Gastrocnemius medialis (tissue), 4 donors: Measurements from ENCODE around the gene SHC3. TPM values are rescaled to one million over a fixed set of nuclear protein-coding genes. Genes with fewer than 3 reads are reported as not detected.

ENCODE experiments used
- ATAC-seq, 2 donors: fragments of 150-250 bp; one replicate each; pipeline ENCODE4 v1.9.1; 2016
- DNase-seq, 2 donors: peaks; one replicate each; pipeline ENCODE4 v3.0.0-alpha.2; 2019
- H3K27ac ChIP-seq, 4 donors: fragments of 200-600 bp; sonication (generic); 1 replicate in 1 of 4; 2 replicates in 3 of 4; pipeline ENCODE4 v1.5.1; 2016 to 2018; ENCODE audit warnings: mild to moderate bottlenecking in 2 of 4, moderate library complexity in 1 of 4
- H3K27me3 ChIP-seq, 3 donors: fragments of 200-600 bp; sonication (generic) in 2 of 3; 1 replicate in 1 of 3; 2 replicates in 2 of 3; pipeline versions ENCODE4 v1.5.1 to v1.6.0; 2016 to 2019; ENCODE audit warnings: mild to moderate bottlenecking in 1 of 3, moderate library complexity in 1 of 3
- H3K36me3 ChIP-seq, 2 donors: fragments of 200-600 bp; sonication (generic) in 1 of 2; one replicate each; pipeline ENCODE4 v1.5.1; 2017 to 2018
- H3K4me1 ChIP-seq, 2 donors: fragments of 200-600 bp; sonication (generic) in 1 of 2; one replicate each; pipeline ENCODE4 v1.5.1; 2016 to 2017; ENCODE audit warnings: mild to moderate bottlenecking in 2 of 2
- H3K4me3 ChIP-seq, 4 donors: fragments of 200-600 bp; sonication (generic) in 3 of 4; 1 replicate in 1 of 4; 2 replicates in 3 of 4; pipeline ENCODE4 v1.5.1; 2016 to 2019; ENCODE audit warnings: mild to moderate bottlenecking in 2 of 4
- H3K9me3 ChIP-seq, 3 donors: fragments of 200-600 bp; sonication (generic) in 2 of 3; 1 replicate in 1 of 3; 2 replicates in 2 of 3; pipeline ENCODE4 v1.5.1; 2016 to 2019
- CTCF ChIP-seq, 5 experiments: fragments of 450-650 bp in 3 of 5; fragments of 200-600 bp in 2 of 5; sonication (generic) in 2 of 5; IDR thresholded peaks in 4 of 5; conservative IDR thresholded peaks in 1 of 5; 1 replicate in 4 of 5; 2 replicates in 1 of 5; pipeline ENCODE4 v1.5.1; 2016 to 2019; ENCODE audit warnings: antibody characterized with exemption in 5 of 5, mild to moderate bottlenecking in 3 of 5, moderate library complexity in 3 of 5
- POLR2A ChIP-seq, 2 donors: fragments of 450-650 bp; IDR thresholded peaks; one replicate each; pipeline ENCODE4 v1.6.1; 2017; ENCODE audit warnings: antibody characterized with exemption in 2 of 2, mild to moderate bottlenecking in 2 of 2, moderate library complexity in 2 of 2
- in situ Hi-C, 4 donors: fragments of 200-750 bp; cut with MboI; loops; one replicate each; pipeline versions ENCODE4 v1.15.0 to v1.8.0; 2017; ENCODE audit warnings: low sequenced_read_pairs in 4 of 4
- intact Hi-C: fragments of 100-400 bp; cut with DNase I; formaldehyde crosslinking; loops from one replicate; pipeline ENCODE4 v1.15.1; 2023; ENCODE audit warnings: low total_unique reads
- total RNA-seq, 4 donors: library from RNA; depleted of rRNA; stranded (reverse); fragments of >200 nt; gene quantifications; one replicate each; pipeline versions ENCODE4 v1.1.0 to v1.2.3, GENCODE V29; 2016

Gene SHC3
- total RNA-seq, 4 donors from 2014 or later = 0.09 to 0.29 (median 0.15) TPM; not detected in 1

DNA sequence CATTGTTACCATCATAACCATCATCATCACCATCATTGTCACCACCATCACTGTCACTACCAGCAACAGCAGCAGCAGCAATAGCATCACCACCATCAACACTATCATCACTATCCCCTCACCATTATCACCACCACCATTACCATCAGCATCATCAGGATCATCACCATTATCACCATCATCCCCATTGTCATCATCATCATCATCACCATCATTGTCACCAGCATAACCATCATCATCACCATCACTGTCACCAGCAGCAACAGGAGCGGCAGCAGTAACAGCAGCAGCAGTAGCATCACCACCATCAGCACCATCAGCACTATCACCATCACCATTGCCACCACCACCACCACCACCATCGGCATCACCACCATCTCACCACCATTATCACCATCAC, 139.0 kb downstream of the SHC3 start:
- Histone ChIP-seq H3K27me3 (no peaks in the 10 kb centered on the region), H3K9me3 (no peaks in the 10 kb centered on the region), H3K4me1 (no peaks in the 10 kb centered on the region), H3K4me3 (no peak overlapping the region), H3K27ac (no peak overlapping the region), H3K36me3 (no peaks in the 10 kb centered on the region)
- ATAC-seq = no peak
- no peak for DNase-seq
- in situ Hi-C loops (no loop called here), intact Hi-C loops (no loop called here)
- TF ChIP-seq POLR2A (IDR thresholded peaks at IDR 0.05) (no peak), CTCF (IDR thresholded peaks at IDR 0.05 in 4 of 5, conservative IDR thresholded peaks at IDR 0.05 in 1 of 5) (no peak)

GRCh38 chr9:89039104-89039465, 139.5 kb downstream of the SHC3 start:
- Histone ChIP-seq H3K4me1 (no peaks in the 10 kb centered on the region), H3K36me3 (no peaks in the 10 kb centered on the region), H3K9me3 (no peaks in the 10 kb centered on the region), H3K27me3 (no peaks in the 10 kb centered on the region), H3K27ac (no peak overlapping the region), H3K4me3 (no peak overlapping the region)
- DNase-seq = no peak
- intact Hi-C loops (no loop called here), in situ Hi-C loops (no loop called here)
- TF ChIP-seq CTCF (IDR thresholded peaks at IDR 0.05 in 4 of 5, conservative IDR thresholded peaks at IDR 0.05 in 1 of 5) = no peak
- TF ChIP-seq POLR2A (IDR thresholded peaks at IDR 0.05) = no peak
- no peak for ATAC-seq

DNA sequence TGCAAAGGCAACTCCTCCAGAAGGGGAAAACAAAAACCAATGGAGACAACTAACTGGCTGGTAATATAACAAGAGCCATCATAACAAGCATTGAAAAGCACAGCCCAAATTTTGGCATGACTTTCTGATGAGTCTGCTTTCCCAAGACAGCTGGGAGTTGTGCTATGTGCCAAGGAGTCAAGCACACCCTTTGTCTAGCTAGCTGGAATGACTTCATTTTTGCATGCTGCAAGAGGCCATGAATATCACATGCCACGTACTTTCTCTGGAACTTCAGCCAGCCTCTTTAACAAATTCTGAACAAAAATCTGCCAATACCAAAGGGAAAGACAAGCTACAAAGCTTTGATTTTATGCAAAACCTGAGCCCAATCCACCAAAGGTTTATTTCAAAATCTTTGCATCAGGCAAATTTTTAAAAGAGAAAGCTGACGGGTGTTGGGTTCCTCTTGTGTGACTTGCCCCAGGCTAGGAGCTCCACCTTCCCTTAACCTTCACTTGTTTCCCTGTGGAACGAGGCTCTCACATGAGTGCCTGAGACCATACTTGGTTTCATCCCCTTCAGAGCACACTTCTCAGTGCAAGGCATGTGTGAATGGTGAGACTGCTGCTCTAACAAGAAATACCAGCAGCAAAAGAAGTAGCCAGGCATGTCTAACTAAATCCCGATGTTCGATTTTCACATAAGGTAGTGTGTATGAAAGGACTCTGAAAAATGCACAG, 140.1 kb downstream of the SHC3 start:
- Histone ChIP-seq H3K36me3 (no peaks in the 10 kb centered on the region), H3K27ac (no peak overlapping the region), H3K4me3 (no peak overlapping the region), H3K27me3 (no peaks in the 10 kb centered on the region), H3K9me3 (no peaks in the 10 kb centered on the region), H3K4me1 (no peaks in the 10 kb centered on the region)
- intact Hi-C loops = no loop called here
- ATAC-seq (peak; percentile 79 to 80), DNase-seq (peak; percentile 20 to 50)
- TF ChIP-seq CTCF (IDR thresholded peaks at IDR 0.05 in 4 of 5, conservative IDR thresholded peaks at IDR 0.05 in 1 of 5) (no peak), POLR2A (IDR thresholded peaks at IDR 0.05) (no peak)
- in situ Hi-C loops = no loop called here

DNA sequence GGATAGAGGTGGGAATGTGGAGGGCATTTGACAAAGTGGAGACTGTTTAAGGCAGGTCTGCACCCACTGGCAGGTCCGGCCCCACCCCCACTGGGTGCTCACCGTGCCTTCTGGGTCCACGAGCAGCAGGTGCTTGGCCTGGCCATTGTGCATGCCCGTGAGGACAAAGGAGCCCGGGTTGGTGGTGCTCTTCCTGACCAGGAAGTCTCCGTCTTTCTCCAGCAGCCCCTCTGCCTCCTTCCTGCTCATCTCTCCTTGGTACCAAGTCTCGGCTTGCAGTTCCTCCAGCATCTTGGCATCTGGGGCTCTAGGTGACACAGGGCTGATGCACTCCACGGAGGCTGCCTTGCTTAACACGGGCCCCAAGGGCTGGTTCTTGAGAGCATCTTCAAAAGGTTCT, 140.7 kb downstream of the SHC3 start:
- no peaks in the 10 kb centered on the region for H3K27me3 ChIP-seq
- H3K27ac ChIP-seq = no peak overlapping the region
- DNase-seq = no peak
- intact Hi-C loops (no loop called here), in situ Hi-C loops (no loop called here)
- H3K36me3 ChIP-seq = no peaks in the 10 kb centered on the region
- no peaks in the 10 kb centered on the region for H3K9me3 ChIP-seq
- no peak for ATAC-seq
- H3K4me3 ChIP-seq = no peak overlapping the region
- no peak for TF ChIP-seq CTCF (IDR thresholded peaks at IDR 0.05 in 4 of 5, conservative IDR thresholded peaks at IDR 0.05 in 1 of 5)
- TF ChIP-seq POLR2A (IDR thresholded peaks at IDR 0.05) = no peak
- H3K4me1 ChIP-seq = no peaks in the 10 kb centered on the region

DNA sequence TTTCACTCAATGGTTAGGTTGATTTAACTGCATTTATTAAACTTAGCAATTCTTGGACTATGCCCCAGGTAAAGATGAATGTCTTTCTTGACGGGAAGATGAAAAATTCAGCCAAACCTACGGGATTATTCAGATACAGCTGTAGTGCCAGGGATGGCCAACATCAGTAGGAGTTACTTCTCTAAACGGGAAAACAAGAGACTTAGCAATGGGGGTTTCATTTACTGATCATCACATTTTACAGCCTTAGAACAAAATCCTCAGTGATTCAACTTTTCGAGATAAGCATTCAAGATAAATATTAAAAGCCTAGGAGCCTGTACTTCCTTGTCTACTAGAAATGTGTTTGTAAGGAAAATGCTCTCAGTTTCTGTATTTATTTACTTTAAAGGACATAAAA, 141.3 kb downstream of the SHC3 start:
- Histone ChIP-seq H3K36me3 (no peaks in the 10 kb centered on the region), H3K9me3 (no peaks in the 10 kb centered on the region), H3K27me3 (no peaks in the 10 kb centered on the region), H3K4me1 (no peaks in the 10 kb centered on the region), H3K4me3 (no peak overlapping the region), H3K27ac (no peak overlapping the region)
- ATAC-seq (no peak), DNase-seq (no peak)
- intact Hi-C loops = no loop called here
- no peak for TF ChIP-seq POLR2A (IDR thresholded peaks at IDR 0.05)
- no peak for TF ChIP-seq CTCF (IDR thresholded peaks at IDR 0.05 in 4 of 5, conservative IDR thresholded peaks at IDR 0.05 in 1 of 5)
- in situ Hi-C loops = no loop called here
